Transverse colon (tissue), 3 donors: Measurements from ENCODE around the gene MRPL20.

Experiments
- CTCF ChIP-seq, 5 experiments: fragments of 200-600 bp in 3 of 5; fragments of 450-650 bp in 2 of 5; sonication (generic) in 3 of 5; IDR thresholded peaks; 1 replicate in 2 of 5; 2 replicates in 3 of 5; pipeline ENCODE4 v1.5.1; 2016 to 2017; ENCODE audit warnings: antibody characterized with exemption in 5 of 5, inconsistent platforms in 3 of 5, mild to moderate bottlenecking in 2 of 5, moderate library complexity in 1 of 5
- EP300 ChIP-seq: sonication (generic); formaldehyde crosslinking; IDR thresholded peaks from one replicate; pipeline ENCODE4 v1.6.1; 2017; ENCODE audit warnings: antibody characterized with exemption, low read depth
- POLR2A ChIP-seq: fragments of 450-650 bp; IDR thresholded peaks from one replicate; pipeline ENCODE4 v1.6.1; 2016; ENCODE audit warnings: antibody characterized with exemption, mild to moderate bottlenecking, moderate library complexity

DNA sequence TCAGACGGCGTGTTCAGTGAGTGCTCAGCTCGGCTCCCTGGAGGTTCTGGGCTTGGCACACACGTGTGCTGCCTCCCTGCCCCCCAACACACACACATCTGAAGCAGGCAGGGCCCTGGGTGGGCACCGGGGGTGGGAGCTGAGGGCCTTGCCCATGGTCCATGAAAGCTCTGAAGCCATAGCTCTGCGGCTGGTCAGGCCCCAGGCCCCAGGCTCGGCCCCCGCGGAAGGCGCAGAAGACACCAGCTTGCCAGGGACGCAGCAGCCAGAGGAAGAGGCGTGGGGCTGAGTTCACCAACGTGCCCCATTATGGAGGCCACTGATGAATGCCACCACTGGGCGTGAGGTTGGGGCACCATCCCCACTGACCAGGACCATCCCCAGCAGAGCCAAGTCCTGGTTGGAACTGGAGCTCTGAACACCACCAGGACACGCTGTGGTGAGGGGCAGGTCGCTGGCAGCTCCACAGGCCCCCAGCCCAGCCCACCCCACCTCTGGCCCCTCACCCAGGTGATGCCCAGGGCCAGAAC, 36.3 kb downstream of the MRPL20 start:
- TF ChIP-seq CTCF (IDR thresholded peaks at IDR 0.05) (no peak), POLR2A (no peak), EP300 (no peak)
